HL-60 (cell line): ENCODE results near the gene WDCP.

ENCODE experiments used
- DNase-seq, 2 experiments: peaks; one replicate each; pipeline ENCODE4 v3.0.0-alpha.2; 2010 to 2020; ENCODE audit warnings: low read depth in 1 of 2, low spot score in 1 of 2
- H3K27ac ChIP-seq: fragments of 250-450 bp; sonication (Bioruptor Pico); replicated peaks from 2 replicates; pipeline ENCODE4 v1.5.1; 2020; ENCODE audit warnings: mild to moderate bottlenecking, moderate library complexity
- H3K27me3 ChIP-seq: fragments of 250-450 bp; sonication (Bioruptor Pico); 2 replicates; pipeline ENCODE4 v1.5.1; 2021; ENCODE audit warnings: mild to moderate bottlenecking, moderate library complexity; ENCODE audit not compliant: insufficient read depth, poor library complexity, severe bottlenecking
- H3K4me3 ChIP-seq: replicated peaks from 2 replicates; pipeline ENCODE4 v1.5.1; 2011; ENCODE audit warnings: mild to moderate bottlenecking, control low read depth, low read length; ENCODE audit not compliant: insufficient read depth
- CTCF ChIP-seq: IDR thresholded peaks from one replicate; pipeline ENCODE4 v1.5.1; 2011; ENCODE audit warnings: low read length, control low read depth, inconsistent platforms; ENCODE audit not compliant: insufficient read depth
- GABPA ChIP-seq: IDR thresholded peaks from 2 replicates; pipeline ENCODE4 v1.6.1; 2012; ENCODE audit warnings: low read depth
- POLR2AphosphoS5 ChIP-seq: IDR thresholded peaks from 2 replicates; pipeline ENCODE4 v1.6.1; 2012; ENCODE audit warnings: low read depth
- REST ChIP-seq: IDR thresholded peaks from 2 replicates; pipeline ENCODE4 v1.6.1; 2012; ENCODE audit warnings: low read depth; ENCODE audit not compliant: insufficient replicate concordance
- SPI1 ChIP-seq: IDR thresholded peaks from 2 replicates; pipeline ENCODE4 v1.6.1; 2012; ENCODE audit warnings: low read depth, mild to moderate bottlenecking, borderline replicate concordance

Gene WDCP

GRCh38 chr2:24075915-24076848, 29.0 kb upstream of the WDCP start, which contains the start of gene SF3B6:
SF3B6 (minus strand) TSS chr2:24076326; CDS start chr2:24076229, 97 bp downstream.
- Histone ChIP-seq H3K27ac (peak within 1 kb of the TSS; percentile 86), H3K4me3 (peak within 1 kb of the TSS; percentile 72), H3K27me3 (no peaks in the 10 kb centered on the region)
- TF ChIP-seq CTCF = no peak
- TF ChIP-seq SPI1 = peak; percentile 56; the same call in 1 of the 2 replicates
- TF ChIP-seq POLR2AphosphoS5 = peak; percentile 88
- peak; percentile 67 for TF ChIP-seq REST
- TF ChIP-seq GABPA = peak; percentile 99
- peak; percentile 99 to 100 for DNase-seq

GRCh38 chr2:24075259-24075658, 28.1 kb upstream of the WDCP start:
- H3K4me3 ChIP-seq = peak overlapping the region; percentile 72
- H3K27me3 ChIP-seq = no peaks in the 10 kb centered on the region
- peak overlapping the region; percentile 86; the same call in 1 of the 2 replicates for H3K27ac ChIP-seq
- no peak for TF ChIP-seq GABPA
- TF ChIP-seq REST = no peak
- TF ChIP-seq POLR2AphosphoS5 = no peak
- TF ChIP-seq CTCF = no peak
- no peak for TF ChIP-seq SPI1
- no peak for DNase-seq

GRCh38 chr2:24073816-24074215, 26.6 kb upstream of the WDCP start:
- Histone ChIP-seq H3K27me3 (no peaks in the 10 kb centered on the region), H3K4me3 (no peak overlapping the region), H3K27ac (no peak overlapping the region)
- TF ChIP-seq GABPA = no peak
- TF ChIP-seq CTCF = no peak
- TF ChIP-seq REST = no peak
- TF ChIP-seq SPI1 = no peak
- TF ChIP-seq POLR2AphosphoS5 = no peak
- DNase-seq = no peak
